Hematopoietic multipotent progenitor cell treated with erythropoietin and hydrocortisone succinate and interleukin-3 and kit ligand, for 17 days (in vitro differentiated cells): ENCODE results near the gene CYP2E1.
"Not testable (repeated sequence)": the region's sequence is repeated elsewhere in the genome, so short reads cannot be mapped to it uniquely, and the experiment has no call there.

Source experiments
- DNase-seq: peaks from one replicate; pipeline ENCODE4 v3.0.0-alpha.2; 2015; ENCODE audit warnings: low spot score

Gene CYP2E1

DNA sequence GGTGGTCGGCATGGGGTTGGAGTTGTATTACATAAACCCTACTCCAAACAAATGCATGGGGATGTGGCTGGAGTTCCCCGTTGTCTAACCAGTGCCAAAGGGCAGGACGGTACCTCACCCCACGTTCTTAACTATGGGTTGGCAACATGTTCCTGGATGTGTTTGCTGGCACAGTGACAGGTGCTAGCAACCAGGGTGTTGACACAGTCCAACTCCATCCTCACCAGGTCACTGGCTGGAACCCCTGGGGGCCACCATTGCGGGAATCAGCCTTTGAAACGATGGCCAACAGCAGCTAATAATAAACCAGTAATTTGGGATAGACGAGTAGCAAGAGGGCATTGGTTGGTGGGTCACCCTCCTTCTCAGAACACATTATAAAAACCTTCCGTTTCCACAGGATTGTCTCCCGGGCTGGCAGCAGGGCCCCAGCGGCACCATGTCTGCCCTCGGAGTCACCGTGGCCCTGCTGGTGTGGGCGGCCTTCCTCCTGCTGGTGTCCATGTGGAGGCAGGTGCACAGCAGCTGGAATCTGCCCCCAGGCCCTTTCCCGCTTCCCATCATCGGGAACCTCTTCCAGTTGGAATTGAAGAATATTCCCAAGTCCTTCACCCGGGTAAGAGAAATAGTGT lies at the start of gene CYP2E1:
Gene CYP2E1, plus strand, starts transcription at position 407 of the 632 bp plus-strand sequence. Its CDS starts 33 bp downstream, at position 440.
- no peak for DNase-seq

GRCh38 chr10:133481086-133481643 lies 46.0 kb upstream of the CYP2E1 start:
- DNase-seq = no peak

DNA sequence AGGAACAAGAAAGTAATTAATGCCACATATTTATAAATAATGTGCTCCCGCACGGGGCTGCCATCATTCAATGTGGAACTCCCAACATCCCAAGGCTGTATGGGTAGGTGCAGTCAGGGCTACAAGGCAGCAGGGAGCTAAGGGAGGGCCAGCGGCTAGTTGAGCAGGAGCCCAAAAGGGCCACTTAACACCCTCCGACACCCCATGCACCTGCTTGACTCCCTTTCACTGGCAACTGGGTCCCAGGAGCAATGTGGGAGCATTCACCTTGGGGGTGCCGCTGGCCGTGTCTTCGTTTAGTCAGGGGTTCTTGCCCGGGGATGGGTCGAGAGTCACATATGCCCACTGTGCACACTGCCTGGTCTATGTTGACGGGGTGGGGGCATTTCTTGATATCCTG lies 45.5 kb upstream of the CYP2E1 start:
- no peak for DNase-seq

DNA sequence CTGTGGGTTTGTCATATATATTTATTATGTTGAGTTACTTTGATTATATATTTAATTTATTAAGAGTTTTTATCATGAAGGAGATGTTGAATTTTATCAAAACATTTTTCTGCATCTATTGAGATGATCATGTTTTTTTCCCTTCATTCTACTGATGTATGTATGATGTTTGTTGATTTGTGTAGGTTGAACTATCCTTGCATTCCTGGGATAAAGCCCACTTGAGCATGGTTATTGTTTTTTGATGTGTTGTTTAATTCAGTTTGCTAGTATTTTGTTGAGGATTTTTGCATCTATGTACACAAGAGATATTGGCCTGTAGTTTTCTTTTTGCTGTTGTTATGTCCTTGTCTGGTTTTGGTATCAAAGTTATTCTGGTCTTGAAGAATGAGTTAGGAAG lies 42.3 kb upstream of the CYP2E1 start:
- DNase-seq = no peak

GRCh38 chr10:133487085-133487484 lies 40.1 kb upstream of the CYP2E1 start:
- DNase-seq = no peak

DNA sequence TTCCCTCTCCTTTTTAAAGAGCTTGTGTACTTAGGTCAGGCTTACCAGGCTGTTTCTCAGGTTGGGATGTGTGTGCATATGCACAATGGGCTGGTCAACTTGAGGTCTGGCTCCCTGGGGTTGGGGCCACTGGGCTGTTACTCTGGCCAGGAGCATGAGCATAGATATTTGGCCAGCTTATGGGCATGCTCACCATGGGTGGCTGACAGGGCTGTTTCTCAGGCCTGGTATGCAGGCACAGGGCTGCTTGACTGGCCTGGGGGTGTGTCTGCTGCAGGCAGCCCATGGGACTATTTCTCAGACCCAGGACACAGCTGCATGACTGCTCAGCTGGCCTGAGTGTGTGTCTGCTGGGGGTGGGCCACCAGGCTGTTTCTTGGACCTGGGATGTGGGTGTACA lies 38.8 kb upstream of the CYP2E1 start:
- DNase-seq = no peak

DNA sequence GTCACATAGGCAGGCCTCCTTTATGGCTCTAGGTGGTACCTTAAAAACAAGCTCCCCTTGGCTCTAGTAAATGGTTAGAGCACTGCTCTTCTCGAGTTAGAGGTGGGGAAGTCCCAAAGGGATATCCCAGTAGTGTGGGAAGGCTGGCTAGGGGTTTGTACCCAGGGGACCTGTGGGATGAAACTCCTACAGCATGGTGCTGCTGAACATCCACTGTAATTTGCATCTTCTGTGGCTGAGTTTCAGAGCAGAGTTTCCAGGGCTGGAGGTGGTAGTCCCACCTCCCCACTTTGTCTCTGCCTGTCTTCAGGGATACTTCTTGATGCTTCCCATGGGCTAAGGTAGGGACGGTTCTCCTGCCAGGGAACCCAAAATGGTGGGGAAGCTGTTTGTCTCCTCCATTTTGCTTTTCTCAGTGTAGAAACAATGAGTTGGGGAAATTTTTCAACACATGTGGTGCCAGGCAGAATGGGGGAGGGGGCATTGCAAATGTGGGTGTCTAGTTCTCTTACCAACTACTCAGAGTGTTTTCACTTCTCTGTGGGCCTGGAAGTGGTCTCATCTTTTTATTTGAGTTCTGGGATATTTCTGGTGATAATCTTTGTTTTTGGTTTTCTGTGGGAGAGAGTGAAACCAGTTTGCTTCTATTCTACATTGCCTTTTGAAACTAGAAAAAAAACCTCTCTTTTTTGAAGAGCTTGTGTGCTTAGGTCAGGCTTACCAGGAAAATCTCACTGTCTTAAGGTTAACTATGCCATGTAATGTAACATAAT lies 37.2 kb upstream of the CYP2E1 start:
- DNase-seq = no peak

- not testable (repeated sequence) for DNase-seq
These were observed 33.6 kb upstream of the CYP2E1 start for GRCh38 chr10:133493562-133493961.

DNA sequence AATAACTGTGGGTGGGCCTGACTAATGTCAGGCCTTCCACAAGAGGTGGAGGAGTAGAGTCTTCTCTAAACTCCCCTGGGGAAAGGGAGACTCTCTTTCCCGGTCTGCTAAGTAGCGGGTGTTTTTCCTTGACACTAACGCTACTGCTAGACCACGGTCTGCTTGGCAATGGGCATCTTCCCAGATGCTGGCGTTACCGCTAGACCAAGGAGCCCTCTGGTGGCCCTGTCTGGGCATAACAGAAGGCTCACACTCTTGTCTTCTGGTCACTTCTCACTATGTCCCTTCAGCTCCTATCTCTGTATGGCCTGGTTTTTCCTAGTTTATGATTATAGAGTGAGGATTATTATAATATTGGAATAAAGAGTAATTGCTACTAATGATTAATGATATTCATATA lies 29.8 kb upstream of the CYP2E1 start:
- DNase-seq = not testable (repeated sequence)

- DNase-seq = not testable (repeated sequence)
These were observed 28.0 kb upstream of the CYP2E1 start for GRCh38 chr10:133499176-133499575.

GRCh38 chr10:133500897-133501296 lies 26.3 kb upstream of the CYP2E1 start:
- DNase-seq = not testable (repeated sequence)

DNA sequence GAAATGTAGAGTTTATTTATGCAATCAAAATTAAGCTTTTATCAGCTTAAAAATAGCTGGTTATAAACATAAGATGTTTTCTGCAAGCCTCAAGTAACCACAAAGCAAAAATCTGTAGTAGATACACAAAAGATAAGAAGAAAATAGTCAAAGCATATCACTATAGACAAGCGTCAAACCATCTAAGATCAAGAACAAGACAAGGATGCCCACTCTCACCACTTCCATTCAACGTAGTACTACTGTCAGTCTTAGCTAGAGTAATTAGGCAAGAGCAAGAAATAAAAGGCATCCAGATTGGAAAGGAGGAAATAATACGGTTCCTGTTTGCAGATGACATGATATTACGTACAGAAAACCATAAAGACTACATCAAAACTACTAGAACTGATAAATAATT lies 17.5 kb upstream of the CYP2E1 start:
- DNase-seq = no peak

- DNase-seq = no peak
These were observed 15.8 kb upstream of the CYP2E1 start for GRCh38 chr10:133511408-133511807.

GRCh38 chr10:133511907-133512528 lies 15.1 kb upstream of the CYP2E1 start:
- DNase-seq = no peak

DNA sequence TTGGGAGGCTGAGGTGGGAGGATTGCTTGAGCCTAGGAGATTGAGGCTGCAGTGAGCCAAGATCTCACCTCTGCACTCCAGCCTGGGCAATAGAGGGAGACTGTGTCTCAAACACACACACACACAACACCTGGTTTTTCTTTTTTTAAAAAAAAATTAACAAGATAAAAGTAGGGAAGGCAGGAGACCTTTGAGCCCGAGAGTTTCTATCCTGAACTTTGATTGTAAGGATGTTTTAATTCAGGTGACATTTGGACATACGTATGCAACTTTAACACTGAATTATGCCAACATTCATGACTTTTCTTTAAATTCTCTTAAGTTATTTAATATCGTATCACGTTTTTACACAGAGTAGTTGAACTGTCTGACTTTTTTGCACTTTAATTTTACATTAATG lies 11.7 kb upstream of the CYP2E1 start:
- DNase-seq = no peak

DNA sequence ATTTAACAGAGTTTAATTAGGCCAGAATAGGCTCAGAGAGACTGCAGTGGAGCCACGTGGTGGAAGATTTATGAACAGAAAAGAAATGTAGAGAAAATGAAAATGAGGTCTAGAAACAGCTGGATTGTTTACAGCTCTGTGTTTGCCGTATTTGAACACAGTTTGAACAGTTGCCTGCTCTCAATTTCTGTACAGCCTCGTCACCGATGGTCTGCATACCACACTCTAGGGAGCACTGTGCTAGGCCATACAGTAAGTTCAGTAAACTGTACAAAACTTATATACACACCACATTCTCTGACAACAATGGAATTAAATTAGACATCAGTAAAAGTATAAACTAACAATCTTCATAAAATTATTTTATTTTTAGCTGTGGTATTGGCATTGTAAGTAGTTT lies 11.1 kb upstream of the CYP2E1 start:
- no peak for DNase-seq

GRCh38 chr10:133518517-133518916 lies 8.6 kb upstream of the CYP2E1 start:
- DNase-seq = not testable (repeated sequence)

DNA sequence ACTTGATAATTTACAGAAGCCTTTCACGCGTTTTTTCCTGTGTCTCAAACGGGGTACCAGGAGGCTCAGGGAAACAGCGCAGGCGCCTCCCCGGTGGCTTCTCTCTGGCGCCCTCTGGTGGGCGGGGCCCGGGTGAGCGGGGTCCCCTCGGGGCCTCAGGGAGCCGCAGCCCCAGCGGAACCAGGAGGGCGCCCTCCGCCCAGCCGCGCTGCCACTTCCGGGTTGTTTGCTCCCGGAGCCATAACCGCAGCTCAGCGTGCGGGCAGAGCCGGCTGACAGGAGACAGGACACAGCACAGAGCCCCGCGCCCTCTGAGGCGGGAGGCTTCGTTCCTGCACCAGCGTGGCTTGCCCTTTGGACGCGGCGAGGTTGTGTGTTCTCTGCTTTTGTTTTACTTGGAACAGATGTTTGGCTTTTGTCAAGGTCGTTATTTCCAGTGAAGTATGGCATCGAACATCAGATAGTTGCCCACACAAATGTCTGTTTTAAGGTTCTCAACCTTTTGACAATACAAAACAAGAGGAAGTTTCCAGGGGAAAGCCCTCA lies 6.9 kb upstream of the CYP2E1 start:
- DNase-seq = peak; percentile 64

GRCh38 chr10:133523631-133524203 lies 3.4 kb upstream of the CYP2E1 start:
- no peak for DNase-seq

DNA sequence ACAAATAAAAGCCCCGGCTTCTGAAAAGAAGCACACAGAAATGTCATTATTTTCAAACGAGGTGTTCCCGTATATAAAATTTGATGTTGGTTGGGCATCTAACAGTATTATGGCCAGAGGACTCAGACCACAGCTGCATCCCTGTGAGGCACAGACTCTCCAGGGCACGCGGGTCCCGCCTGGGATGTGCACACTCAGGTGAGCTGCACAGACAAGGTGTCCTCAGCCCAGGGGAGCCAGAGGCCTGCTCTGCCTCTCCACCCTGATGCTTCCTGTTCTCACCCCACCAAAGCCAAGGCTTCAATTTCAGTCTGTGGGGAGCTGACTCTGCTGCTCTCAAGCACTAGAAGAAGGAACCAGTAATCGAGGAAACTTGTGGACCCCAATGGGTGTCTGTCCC lies 1.7 kb upstream of the CYP2E1 start:
- DNase-seq = no peak

DNA sequence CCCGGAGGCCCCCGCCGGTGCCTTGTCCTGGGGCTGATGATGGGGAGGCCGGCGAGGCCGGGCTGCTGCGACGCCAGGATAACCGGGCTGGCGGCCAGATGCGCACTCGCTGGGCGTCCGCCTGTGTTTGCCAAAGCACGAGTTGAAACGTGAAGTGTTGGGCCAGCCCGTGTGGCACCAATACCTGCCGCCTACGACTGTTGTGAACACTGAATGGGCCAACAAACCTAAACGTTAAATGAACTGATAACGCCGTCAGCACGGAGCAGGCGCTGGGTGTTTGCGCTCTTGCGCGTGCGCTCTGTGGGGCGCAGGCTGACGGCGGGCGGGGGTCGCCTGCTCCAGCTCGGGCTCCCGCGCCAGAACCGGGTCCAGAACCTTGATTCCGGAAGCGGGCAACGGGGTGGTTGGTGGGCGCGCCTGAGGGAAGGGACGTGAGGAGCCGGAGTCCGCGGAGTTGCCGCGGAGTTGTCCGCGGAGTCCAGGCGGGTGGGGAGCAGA lies 658 bp downstream of the CYP2E1 start:
- no peak for DNase-seq

- DNase-seq = no peak
These were observed 1.2 kb downstream of the CYP2E1 start for GRCh38 chr10:133528296-133528844.
